Body of pancreas (tissue), 4 donors: ENCODE data around the gene MID1. TPM values are rescaled to one million over a fixed set of nuclear protein-coding genes. Genes with fewer than 3 reads are reported as not detected.

ENCODE experiments used
- ATAC-seq: fragments of 150-250 bp; one replicate; pipeline ENCODE4 v1.9.1; 2016
- DNase-seq, 4 donors: peaks; one replicate each; pipeline ENCODE4 v3.0.0-alpha.2; 2019
- H3K27ac ChIP-seq, 4 donors: fragments of 200-600 bp; sonication (generic); 1 replicate in 3 of 4; 2 replicates in 1 of 4; pipeline versions ENCODE4 v1.5.1 to v1.6.1; 2016 to 2019; ENCODE audit warnings: mild to moderate bottlenecking in 1 of 4, mixed read lengths in 1 of 4, moderate library complexity in 1 of 4
- H3K27me3 ChIP-seq, 2 donors: fragments of 200-600 bp; sonication (generic); one replicate each; pipeline ENCODE4 v1.6.0; 2016; ENCODE audit warnings: mild to moderate bottlenecking in 1 of 2
- H3K36me3 ChIP-seq, 2 donors: fragments of 200-600 bp; sonication (generic); replicated peaks in 1 of 2; 2 replicates each; pipeline ENCODE4 v1.5.1; 2016; ENCODE audit warnings: low read depth in 2 of 2; ENCODE audit not compliant: insufficient read depth in 1 of 2
- H3K4me1 ChIP-seq: fragments of 200-600 bp; sonication (generic); one replicate; pipeline ENCODE4 v1.6.0; 2016
- H3K4me3 ChIP-seq, 2 donors: fragments of 200-600 bp; sonication (generic); 1 replicate in 1 of 2; 2 replicates in 1 of 2; pipeline ENCODE4 v1.5.1; 2016 to 2019
- H3K9me3 ChIP-seq, 3 donors: fragments of 200-600 bp; sonication (generic); 1 replicate in 2 of 3; 2 replicates in 1 of 3; pipeline ENCODE4 v1.5.1; 2016
- POLR2A ChIP-seq, 3 donors: fragments of 450-650 bp; IDR thresholded peaks; one replicate each; pipeline ENCODE4 v1.6.1; 2016; ENCODE audit warnings: antibody characterized with exemption in 3 of 3, mild to moderate bottlenecking in 2 of 3
- WGBS, 2 donors: methylation state at CpG; one replicate each; pipeline ENCODE4 v1.1.5; 2017; 5-methylcytosine and 5-hydroxymethylcytosine counted together
- intact Hi-C: fragments of 100-400 bp; cut with DNase I; formaldehyde crosslinking; loops from one replicate; pipeline ENCODE4 v1.15.1; 2023
- total RNA-seq, 2 donors: library from RNA; depleted of rRNA; stranded (reverse); fragments of >200 nt; gene quantifications; one replicate each; pipeline ENCODE4 v1.1.0, GENCODE V29; 2016
- TF ChIP-seq, protein P1 (sequence below), 7 experiments: fragments of 450-650 bp in 4 of 7; fragments of 200-600 bp in 3 of 7; sonication (generic) in 3 of 7; IDR thresholded peaks; one replicate each; pipeline ENCODE4 v1.5.1; 2016 to 2019; ENCODE audit warnings: antibody characterized with exemption in 7 of 7

Gene MID1
- total RNA-seq, 2 donors from 2014 or later: 4.9 to 7.3 TPM

DNA sequence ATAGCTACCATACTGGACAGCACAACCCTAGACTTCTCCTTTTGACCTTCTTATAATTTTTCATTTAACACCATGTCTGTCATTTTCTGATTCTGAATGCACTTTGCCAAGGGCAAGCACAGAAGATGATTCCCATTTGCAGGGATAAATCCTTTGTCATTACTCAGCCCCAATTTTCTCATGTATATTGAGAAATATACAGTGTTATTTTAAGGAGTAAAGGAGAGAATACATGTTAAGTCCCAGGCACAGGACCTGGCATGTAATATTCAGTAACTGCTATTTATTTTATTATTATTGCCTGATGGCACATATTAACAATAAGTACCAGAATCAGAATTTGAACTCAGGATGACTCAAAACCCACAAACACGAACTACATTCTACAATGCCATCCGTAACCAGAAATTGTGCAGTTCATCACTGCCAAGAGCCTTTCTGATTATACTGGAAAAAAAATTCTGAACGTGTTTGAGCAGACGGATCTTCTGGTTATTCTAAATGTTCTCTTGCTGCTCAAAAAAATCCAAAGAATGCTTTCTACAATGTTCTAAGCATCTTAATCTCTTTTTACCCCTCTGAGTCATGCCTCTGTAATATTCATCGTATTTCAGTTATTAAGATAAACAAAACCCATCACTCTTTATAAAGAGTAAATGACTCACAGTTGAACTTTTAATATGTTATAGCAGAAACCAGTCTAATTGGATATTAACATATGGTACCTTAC, 170.0 kb downstream of the MID1 start:
- intact Hi-C loops: no loop called here
- ATAC-seq (no peak), DNase-seq (no peak)
- Histone ChIP-seq H3K27me3 (no peaks in the 10 kb centered on the region), H3K36me3 (no peaks in the 10 kb centered on the region), H3K4me3 (no peak overlapping the region), H3K9me3 (no peaks in the 10 kb centered on the region), H3K4me1 (no peaks in the 10 kb centered on the region), H3K27ac (no peak overlapping the region)
- TF ChIP-seq POLR2A (IDR thresholded peaks at IDR 0.05): no peak
- TF ChIP-seq, protein P1, sequence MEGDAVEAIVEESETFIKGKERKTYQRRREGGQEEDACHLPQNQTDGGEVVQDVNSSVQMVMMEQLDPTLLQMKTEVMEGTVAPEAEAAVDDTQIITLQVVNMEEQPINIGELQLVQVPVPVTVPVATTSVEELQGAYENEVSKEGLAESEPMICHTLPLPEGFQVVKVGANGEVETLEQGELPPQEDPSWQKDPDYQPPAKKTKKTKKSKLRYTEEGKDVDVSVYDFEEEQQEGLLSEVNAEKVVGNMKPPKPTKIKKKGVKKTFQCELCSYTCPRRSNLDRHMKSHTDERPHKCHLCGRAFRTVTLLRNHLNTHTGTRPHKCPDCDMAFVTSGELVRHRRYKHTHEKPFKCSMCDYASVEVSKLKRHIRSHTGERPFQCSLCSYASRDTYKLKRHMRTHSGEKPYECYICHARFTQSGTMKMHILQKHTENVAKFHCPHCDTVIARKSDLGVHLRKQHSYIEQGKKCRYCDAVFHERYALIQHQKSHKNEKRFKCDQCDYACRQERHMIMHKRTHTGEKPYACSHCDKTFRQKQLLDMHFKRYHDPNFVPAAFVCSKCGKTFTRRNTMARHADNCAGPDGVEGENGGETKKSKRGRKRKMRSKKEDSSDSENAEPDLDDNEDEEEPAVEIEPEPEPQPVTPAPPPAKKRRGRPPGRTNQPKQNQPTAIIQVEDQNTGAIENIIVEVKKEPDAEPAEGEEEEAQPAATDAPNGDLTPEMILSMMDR (IDR thresholded peaks at IDR 0.05): no peak
- WGBS, 2 donors: 73 to 74% methylated on average over 5 of the region's 5 CpGs

DNA sequence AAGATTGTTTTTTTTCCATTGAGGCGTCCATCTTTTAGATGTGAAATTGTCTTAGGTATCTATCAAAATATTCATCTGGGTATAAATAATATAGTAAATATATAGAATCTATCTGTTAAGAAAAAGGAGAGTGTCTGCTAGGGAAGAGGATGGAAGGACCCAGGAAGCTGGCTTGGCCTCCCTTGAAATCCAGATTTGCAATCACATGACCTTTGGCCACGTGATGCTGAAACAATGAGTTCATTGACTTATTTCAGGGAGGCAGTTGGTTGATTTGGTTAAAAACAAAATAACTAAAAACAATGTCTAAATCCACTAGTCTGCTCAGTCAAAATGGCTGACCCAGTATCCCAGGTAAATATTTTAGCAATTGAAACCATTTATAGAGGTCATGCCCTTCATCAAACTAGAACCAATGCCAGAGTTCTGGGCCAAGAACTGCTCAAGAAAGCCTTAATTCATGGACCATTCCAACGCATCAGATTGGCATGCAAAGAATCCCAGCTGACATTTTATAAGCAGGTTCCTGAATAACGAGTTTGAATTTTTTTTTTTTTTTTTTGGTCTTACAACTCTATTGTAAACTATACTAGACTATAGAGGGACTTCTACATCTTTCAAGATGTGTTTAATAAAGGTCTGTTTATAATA, 172.7 kb downstream of the MID1 start:
- TF ChIP-seq, protein P1 (IDR thresholded peaks at IDR 0.05): no peak
- TF ChIP-seq POLR2A (IDR thresholded peaks at IDR 0.05): no peak
- DNase-seq (peak in 2 of 4 donors; percentile 9 to 15), ATAC-seq (peak; percentile 65)
- Histone ChIP-seq H3K9me3 (no peaks in the 10 kb centered on the region), H3K4me1 (no peaks in the 10 kb centered on the region), H3K27me3 (no peaks in the 10 kb centered on the region), H3K4me3 (no peak overlapping the region), H3K36me3 (no peaks in the 10 kb centered on the region), H3K27ac (no peak overlapping the region)
- 43 to 65% methylated on average over 4 of the region's 4 CpGs for WGBS, 2 donors
- intact Hi-C loops: no loop called here

DNA sequence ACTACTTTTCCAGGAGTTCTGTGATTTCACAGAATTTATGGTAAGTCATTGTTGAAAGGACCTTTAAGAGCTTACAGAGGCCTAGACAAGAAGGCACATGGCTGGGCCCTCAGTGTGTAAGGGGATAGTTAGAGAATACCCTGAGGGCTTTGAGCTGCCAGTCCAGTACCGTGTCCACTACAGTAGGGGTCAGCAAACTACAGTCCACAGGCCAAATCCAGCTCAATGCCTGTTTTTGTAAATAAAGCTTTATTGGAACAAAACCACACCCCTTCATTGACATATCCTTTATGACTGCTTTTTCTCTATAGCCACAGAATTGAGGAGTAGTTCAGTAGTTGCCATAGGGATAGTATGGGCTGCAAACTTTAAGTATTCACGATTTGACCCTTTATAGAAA, 176.2 kb downstream of the MID1 start:
- H3K27me3 ChIP-seq: no peaks in the 10 kb centered on the region
- 82 to 90% methylated on average over 1 to 2 of the region's 2 CpGs for WGBS, 2 donors
- intact Hi-C loops: no loop called here

DNA sequence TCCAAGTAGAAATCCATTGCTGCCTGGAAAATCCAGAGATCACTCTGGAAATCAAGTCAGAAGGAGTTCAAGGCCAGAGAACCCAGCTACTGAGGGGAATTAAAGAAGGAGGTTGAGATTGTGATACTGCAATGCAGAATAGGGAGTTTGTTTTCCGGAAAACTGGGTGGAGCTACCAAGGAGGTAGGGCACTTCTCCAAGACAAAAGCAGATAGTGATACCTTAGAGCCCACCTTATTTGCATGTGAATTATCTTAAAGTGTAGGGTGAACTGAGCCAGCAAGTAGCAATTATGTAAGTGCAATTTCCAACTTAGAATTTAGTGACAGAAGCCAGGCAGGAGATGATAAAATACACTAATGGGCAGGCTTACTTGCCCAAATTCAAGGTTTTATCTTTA, 178.9 kb downstream of the MID1 start:
- Histone ChIP-seq H3K27me3 (no peaks in the 10 kb centered on the region), H3K4me1 (no peaks in the 10 kb centered on the region), H3K36me3 (no peaks in the 10 kb centered on the region), H3K9me3 (no peaks in the 10 kb centered on the region), H3K4me3 (no peak overlapping the region), H3K27ac (no peak overlapping the region)
- intact Hi-C loops: no loop called here
- TF ChIP-seq POLR2A (IDR thresholded peaks at IDR 0.05): no peak
- TF ChIP-seq, protein P1 (IDR thresholded peaks at IDR 0.05): no peak
- no peak for DNase-seq
- 32 to 40% methylated on average over 1 of the region's 1 CpG for WGBS, 2 donors
- ATAC-seq: no peak

More for the DNA sequence above, 176.2 kb downstream of the MID1 start:
- TF ChIP-seq, protein P1 (IDR thresholded peaks at IDR 0.05): no peak
- TF ChIP-seq POLR2A (IDR thresholded peaks at IDR 0.05): no peak
- no peak overlapping the region for H3K4me3 ChIP-seq
- no peak for DNase-seq
- H3K27ac ChIP-seq: no peak overlapping the region
- no peaks in the 10 kb centered on the region for H3K9me3 ChIP-seq
- H3K4me1 ChIP-seq: no peaks in the 10 kb centered on the region
- no peaks in the 10 kb centered on the region for H3K36me3 ChIP-seq
- ATAC-seq: no peak
